LNCAP (cell line): ENCODE measurements around the gene VWA3B.

Source experiments
- CTCF ChIP-seq: fragments of 450-650 bp; IDR thresholded peaks from 2 replicates; pipeline ENCODE4 v1.5.1; 2017; ENCODE audit warnings: mild to moderate bottlenecking

Gene VWA3B

GRCh38 chr2:98160554-98160953 lies 73.6 kb downstream of the VWA3B start:
- TF ChIP-seq CTCF: no peak

GRCh38 chr2:98161186-98161585 lies 74.2 kb downstream of the VWA3B start:
- no peak for TF ChIP-seq CTCF

- TF ChIP-seq CTCF: no peak
Observed at GRCh38 chr2:98164256-98164655, 77.3 kb downstream of the VWA3B start.

- TF ChIP-seq CTCF: no peak
Observed at GRCh38 chr2:98165516-98166071, 78.6 kb downstream of the VWA3B start.

- no peak for TF ChIP-seq CTCF
Observed at GRCh38 chr2:98167916-98168315, 80.9 kb downstream of the VWA3B start.

GRCh38 chr2:98170076-98170475 lies 83.1 kb downstream of the VWA3B start:
- TF ChIP-seq CTCF: no peak

GRCh38 chr2:98172150-98172765 lies 85.3 kb downstream of the VWA3B start:
- no peak for TF ChIP-seq CTCF

- no peak for TF ChIP-seq CTCF
Observed at GRCh38 chr2:98172951-98173350, 86.0 kb downstream of the VWA3B start.
